KMS-11 (cell line): ENCODE data around the gene DNAJC3.

ENCODE experiments used
- H2AFZ ChIP-seq: fragments of 200-600 bp; sonication (generic); 2 replicates; pipeline ENCODE4 v1.6.1; 2016; ENCODE audit warnings: antibody characterized with exemption, mixed run types, low read depth
- H3K27ac ChIP-seq: fragments of 200-600 bp; sonication (generic); 2 replicates; pipeline ENCODE4 v1.6.1; 2016; ENCODE audit warnings: mild to moderate bottlenecking, mixed run types
- H3K27me3 ChIP-seq: fragments of 200-600 bp; sonication (generic); 2 replicates; pipeline ENCODE4 v1.6.1; 2017; ENCODE audit warnings: mild to moderate bottlenecking, low read depth, mixed run types, moderate library complexity; ENCODE audit not compliant: insufficient read depth
- H3K36me3 ChIP-seq: fragments of 200-600 bp; sonication (generic); 2 replicates; pipeline ENCODE4 v1.6.1; 2017; ENCODE audit warnings: mild to moderate bottlenecking, mixed run types; ENCODE audit not compliant: insufficient read depth
- H3K4me1 ChIP-seq: fragments of 200-600 bp; sonication (generic); 2 replicates; pipeline ENCODE4 v1.6.1; 2016; ENCODE audit warnings: mild to moderate bottlenecking, low read depth, mixed run types; ENCODE audit not compliant: poor library complexity, severe bottlenecking
- H3K4me2 ChIP-seq: fragments of 200-600 bp; sonication (generic); 2 replicates; pipeline ENCODE4 v1.7.0; 2016; ENCODE audit warnings: mild to moderate bottlenecking, mixed run types
- H3K4me3 ChIP-seq: fragments of 200-600 bp; sonication (generic); IDR thresholded peaks from 2 replicates; pipeline ENCODE4 v1.6.1; 2017; ENCODE audit warnings: low read depth, low read length, mixed read lengths; ENCODE audit not compliant: insufficient read depth
- H3K79me2 ChIP-seq: fragments of 200-600 bp; sonication (generic); 2 replicates; pipeline ENCODE4 v1.6.1; 2016; ENCODE audit warnings: low read depth, mixed run types; ENCODE audit not compliant: insufficient read depth
- H3K9ac ChIP-seq: fragments of 200-600 bp; sonication (generic); 2 replicates; pipeline ENCODE4 v1.6.1; 2016; ENCODE audit warnings: mild to moderate bottlenecking, mixed run types
- H4K20me1 ChIP-seq: fragments of 200-600 bp; sonication (generic); 2 replicates; pipeline ENCODE4 v1.6.1; 2016; ENCODE audit warnings: mild to moderate bottlenecking, mixed run types; ENCODE audit not compliant: insufficient read depth
- CTCF ChIP-seq: fragments of 200-600 bp; sonication (generic); conservative IDR thresholded peaks from 2 replicates; pipeline ENCODE4 v1.6.1; 2017; ENCODE audit warnings: low read depth, mild to moderate bottlenecking, antibody characterized with exemption, low read length, moderate library complexity, mixed read lengths

DNAJC3 gene

GRCh38 chr13:95642999-95643398, 33.9 kb upstream of the DNAJC3 start:
- Histone ChIP-seq H3K36me3 (no peaks in the 10 kb centered on the region), H3K4me3 (no peak overlapping the region), H3K79me2 (no peaks in the 10 kb centered on the region), H3K27me3 (no peaks in the 10 kb centered on the region), H3K4me2 (no peak overlapping the region), H3K4me1 (no peaks in the 10 kb centered on the region), H2AFZ (no peak overlapping the region), H3K27ac (no peak overlapping the region), H3K9ac (no peak overlapping the region), H4K20me1 (no peaks in the 10 kb centered on the region)
- TF ChIP-seq CTCF = no peak

DNA sequence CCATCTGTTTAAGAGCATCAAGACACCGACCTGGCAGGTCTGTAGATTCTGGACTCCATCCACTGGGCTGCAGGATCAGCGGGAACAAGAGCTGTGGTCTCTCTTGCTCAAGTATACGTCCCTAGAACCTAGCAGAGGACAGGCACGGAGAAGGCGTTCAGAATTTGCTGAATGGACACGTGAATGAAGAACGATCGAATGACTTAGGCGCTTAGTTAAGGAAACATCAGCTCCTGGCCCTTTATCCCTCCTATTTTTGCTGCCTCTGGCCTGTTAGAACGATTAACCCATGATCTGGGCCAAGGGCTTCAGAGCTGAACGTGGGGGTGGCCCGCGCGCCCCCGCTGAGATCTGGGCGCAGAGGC, 33.4 kb upstream of the DNAJC3 start:
- Histone ChIP-seq H3K27me3 (no peaks in the 10 kb centered on the region), H3K4me2 (no peak overlapping the region), H3K79me2 (no peaks in the 10 kb centered on the region), H3K27ac (no peak overlapping the region), H3K4me1 (no peaks in the 10 kb centered on the region), H2AFZ (no peak overlapping the region), H4K20me1 (no peaks in the 10 kb centered on the region), H3K4me3 (no peak overlapping the region), H3K9ac (no peak overlapping the region), H3K36me3 (no peaks in the 10 kb centered on the region)
- no peak for TF ChIP-seq CTCF

- Histone ChIP-seq H3K4me1 (no peaks in the 10 kb centered on the region), H2AFZ (no peak overlapping the region), H3K4me2 (no peak overlapping the region), H3K9ac (no peak overlapping the region), H3K27ac (no peak overlapping the region), H3K4me3 (no peak overlapping the region), H3K36me3 (no peaks in the 10 kb centered on the region), H3K27me3 (no peaks in the 10 kb centered on the region), H3K79me2 (no peaks in the 10 kb centered on the region), H4K20me1 (no peaks in the 10 kb centered on the region)
- TF ChIP-seq CTCF = no peak
Measured at GRCh38 chr13:95643936-95644598, 32.9 kb upstream of the DNAJC3 start.

DNA sequence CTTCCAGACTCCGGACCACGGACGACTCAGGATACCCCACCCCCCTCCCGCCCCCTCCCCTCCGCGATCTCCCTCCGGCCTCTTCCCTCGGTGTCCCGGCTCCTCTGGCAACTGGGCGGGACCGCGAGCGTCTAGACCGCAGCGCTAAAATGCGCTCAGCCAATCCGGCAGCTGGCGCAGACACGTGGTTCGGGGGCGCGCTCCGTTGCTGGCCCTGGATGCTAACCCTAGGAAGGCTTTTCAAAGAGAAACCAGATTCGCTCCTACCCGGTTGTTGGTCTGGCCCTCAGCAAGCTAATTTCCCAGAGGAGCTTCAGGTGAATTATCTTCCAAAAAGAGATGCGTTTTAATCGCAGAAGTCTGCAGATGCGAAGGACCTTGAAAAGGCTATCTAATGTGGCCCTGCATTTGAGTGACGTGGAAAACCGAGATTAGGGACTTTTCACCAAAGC, 32.3 kb upstream of the DNAJC3 start, which contains the start of gene DZIP1:
TSS of gene DZIP1 (minus strand) at position 106 of the 452 bp plus-strand sequence. CDS start 2,677 bp downstream, outside the sequence.
- Histone ChIP-seq H4K20me1 (no peaks in the 10 kb centered on the region), H3K9ac (no peak within 1 kb of the TSS), H3K79me2 (no peaks in the 10 kb centered on the region), H3K4me1 (no peaks in the 10 kb centered on the region), H2AFZ (no peak within 1 kb of the TSS), H3K4me2 (no peak within 1 kb of the TSS), H3K4me3 (no peak within 1 kb of the TSS), H3K36me3 (no peaks in the 10 kb centered on the region), H3K27me3 (no peaks in the 10 kb centered on the region), H3K27ac (no peak within 1 kb of the TSS)
- no peak for TF ChIP-seq CTCF
